Measurements from ENCODE around the gene ACOT6.

GRCh38 chr14:73627151-73627558, 14.8 kb downstream of the ACOT6 start:
- no peak for TF ChIP-seq CTCF (IDR thresholded peaks at IDR 0.05; ENCODE audit: insufficient read depth, low read length)
- TF ChIP-seq POLR2AphosphoS5 (IDR thresholded peaks at IDR 0.05; ENCODE audit: low read depth), result no peak
- no peak for TF ChIP-seq REST (IDR thresholded peaks at IDR 0.05; ENCODE audit: insufficient replicate concordance, low read depth)
- TF ChIP-seq GABPA (IDR thresholded peaks at IDR 0.05; ENCODE audit: low read depth), result no peak

All from HL-60 (cell line).